Subcutaneous adipose tissue (tissue), 4 donors: ENCODE results near the gene CDH24. TPM values are rescaled to one million over a fixed set of nuclear protein-coding genes. Genes with fewer than 3 reads are reported as not detected.

ENCODE experiments used
- total RNA-seq, 4 donors: library from RNA; depleted of rRNA; stranded (reverse); fragments of >200 nt; gene quantifications; one replicate each; pipeline ENCODE4 v1.1.0, GENCODE V29; 2016
- TF ChIP-seq, protein P1 (sequence below): fragments of 450-650 bp; IDR thresholded peaks from one replicate; pipeline ENCODE4 v1.5.1; 2016; ENCODE audit warnings: low read depth, mild to moderate bottlenecking, control low read depth, antibody characterized with exemption, moderate library complexity

The CDH24 gene
- total RNA-seq, 4 donors from 2014 or later = 1.5 to 4.1 (median 1.8) TPM

DNA sequence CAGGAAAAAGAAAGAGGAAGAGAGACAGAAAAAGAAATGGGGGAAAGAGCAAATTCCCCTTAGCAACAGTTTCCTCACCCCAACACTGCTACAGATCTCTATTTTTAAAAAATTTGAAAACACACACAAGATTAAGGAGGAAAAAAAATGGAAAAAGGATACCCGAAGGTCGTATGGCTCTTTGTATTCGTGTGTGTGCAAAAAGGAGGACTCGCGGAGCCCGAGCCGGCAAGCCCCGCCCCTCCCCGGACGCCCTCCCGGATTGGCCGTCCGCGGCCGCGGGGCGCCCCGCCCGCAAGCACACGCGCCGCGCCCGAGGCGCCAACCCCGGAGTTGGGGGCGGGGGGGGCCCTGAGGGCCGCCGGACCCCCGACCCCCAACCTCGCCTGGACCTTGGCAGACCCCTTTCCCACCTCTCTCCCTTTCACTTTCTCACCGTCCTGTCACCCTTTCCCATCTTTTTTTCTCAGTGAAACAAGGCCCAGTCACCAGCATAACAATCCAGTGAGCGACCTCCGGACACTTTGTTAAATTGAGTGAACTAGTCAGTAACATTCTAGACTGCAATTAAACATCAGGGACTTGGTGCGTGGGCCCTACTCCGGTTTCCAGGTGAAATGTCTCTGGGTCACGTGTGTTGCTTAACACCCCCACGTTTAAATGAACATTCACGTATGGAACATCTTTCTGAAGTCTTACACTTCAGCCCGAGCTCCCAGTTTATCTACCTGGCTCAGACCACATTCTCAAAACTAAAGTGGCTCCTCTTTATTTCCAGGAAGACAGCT is 47.2 kb downstream of the CDH24 start, which contains the start of gene C14orf93:
Gene C14orf93, minus strand, starts transcription at position 205 of the 788 bp plus-strand sequence. CDS start 11,120 bp downstream, outside the sequence.
- TF ChIP-seq, protein P1, sequence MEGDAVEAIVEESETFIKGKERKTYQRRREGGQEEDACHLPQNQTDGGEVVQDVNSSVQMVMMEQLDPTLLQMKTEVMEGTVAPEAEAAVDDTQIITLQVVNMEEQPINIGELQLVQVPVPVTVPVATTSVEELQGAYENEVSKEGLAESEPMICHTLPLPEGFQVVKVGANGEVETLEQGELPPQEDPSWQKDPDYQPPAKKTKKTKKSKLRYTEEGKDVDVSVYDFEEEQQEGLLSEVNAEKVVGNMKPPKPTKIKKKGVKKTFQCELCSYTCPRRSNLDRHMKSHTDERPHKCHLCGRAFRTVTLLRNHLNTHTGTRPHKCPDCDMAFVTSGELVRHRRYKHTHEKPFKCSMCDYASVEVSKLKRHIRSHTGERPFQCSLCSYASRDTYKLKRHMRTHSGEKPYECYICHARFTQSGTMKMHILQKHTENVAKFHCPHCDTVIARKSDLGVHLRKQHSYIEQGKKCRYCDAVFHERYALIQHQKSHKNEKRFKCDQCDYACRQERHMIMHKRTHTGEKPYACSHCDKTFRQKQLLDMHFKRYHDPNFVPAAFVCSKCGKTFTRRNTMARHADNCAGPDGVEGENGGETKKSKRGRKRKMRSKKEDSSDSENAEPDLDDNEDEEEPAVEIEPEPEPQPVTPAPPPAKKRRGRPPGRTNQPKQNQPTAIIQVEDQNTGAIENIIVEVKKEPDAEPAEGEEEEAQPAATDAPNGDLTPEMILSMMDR = no peak

DNA sequence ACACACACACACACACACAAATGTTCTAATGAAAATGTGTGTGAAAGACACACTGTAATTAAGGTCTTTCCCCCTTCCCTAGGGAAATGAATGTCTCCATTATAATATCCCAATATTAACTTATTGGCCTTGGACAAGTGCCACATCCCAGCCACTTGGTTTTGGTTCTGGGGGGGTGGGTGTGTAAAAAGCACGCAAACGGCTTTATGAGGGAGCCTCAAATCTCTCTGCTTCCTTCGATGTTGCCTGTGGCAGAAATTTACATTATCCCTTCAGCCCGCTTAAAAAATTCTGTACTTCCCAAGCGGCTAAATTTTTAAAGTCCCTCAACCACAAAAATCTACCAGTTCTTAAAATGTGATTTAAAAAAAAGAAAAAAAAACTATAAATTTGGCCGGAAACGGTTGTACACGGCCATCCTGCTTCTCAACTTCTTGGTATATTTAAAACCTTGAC is 47.8 kb downstream of the CDH24 start:
- TF ChIP-seq, protein P1 = no peak

DNA sequence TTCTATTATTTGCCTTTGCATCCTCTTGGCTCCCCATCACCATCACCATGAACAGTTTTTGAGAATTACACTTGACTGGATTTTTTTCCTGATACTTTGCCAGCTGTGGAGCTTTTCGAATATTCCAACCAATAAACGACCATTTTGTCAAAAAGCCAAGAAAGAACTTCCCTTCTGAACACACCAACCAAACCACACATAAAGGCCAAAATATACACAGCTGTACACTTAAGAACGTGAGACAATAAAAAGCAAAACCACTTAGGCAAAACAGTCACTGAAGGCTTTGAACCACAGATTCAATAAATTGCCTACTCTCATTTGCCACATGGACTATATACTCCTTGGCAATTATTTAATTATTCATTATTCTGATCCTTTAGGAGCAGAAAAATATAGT is 48.5 kb downstream of the CDH24 start:
- TF ChIP-seq, protein P1 = no peak

DNA sequence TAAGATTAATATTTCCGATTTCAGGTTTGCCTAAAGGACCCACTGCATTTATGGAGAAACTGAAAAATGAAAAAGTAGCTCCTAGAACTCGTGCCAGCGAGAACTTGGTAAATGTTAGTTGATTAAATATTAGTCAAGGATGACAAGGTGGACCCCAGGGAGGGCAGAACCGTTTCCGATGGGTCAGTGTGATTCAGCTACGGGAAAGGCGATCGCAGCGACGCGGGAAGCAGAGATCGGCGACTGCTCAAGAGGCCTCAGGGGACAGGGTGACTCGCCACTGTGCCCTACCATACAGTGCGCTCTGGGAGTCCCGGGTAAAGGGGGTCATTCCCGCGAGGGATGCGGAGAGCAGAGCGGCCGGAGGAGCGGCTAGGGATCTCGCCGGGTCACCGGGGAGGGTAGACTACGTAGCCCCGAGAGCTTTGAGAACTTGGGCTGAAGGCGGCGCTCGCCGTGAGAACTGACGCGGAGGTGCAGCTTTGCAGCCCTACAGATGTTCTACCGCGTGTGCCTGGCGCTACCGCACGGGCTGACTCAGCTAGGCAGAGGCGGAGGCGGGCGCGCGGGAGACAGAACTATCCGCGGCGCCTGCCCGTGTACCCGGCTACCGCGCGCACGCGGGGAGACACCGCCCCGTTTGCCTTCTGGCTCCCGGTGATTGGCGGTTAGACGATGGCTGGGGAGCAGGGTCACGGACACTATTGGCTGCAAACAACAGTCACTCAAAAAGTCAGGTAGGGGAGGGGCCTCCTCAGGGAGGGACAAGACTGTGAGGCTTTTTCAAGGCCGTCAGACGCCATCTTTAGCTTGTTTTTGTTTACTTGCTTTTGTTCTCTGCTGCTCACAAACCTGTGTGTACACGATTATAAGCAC is 50.5 kb downstream of the CDH24 start:
- TF ChIP-seq, protein P1 = no peak

DNA sequence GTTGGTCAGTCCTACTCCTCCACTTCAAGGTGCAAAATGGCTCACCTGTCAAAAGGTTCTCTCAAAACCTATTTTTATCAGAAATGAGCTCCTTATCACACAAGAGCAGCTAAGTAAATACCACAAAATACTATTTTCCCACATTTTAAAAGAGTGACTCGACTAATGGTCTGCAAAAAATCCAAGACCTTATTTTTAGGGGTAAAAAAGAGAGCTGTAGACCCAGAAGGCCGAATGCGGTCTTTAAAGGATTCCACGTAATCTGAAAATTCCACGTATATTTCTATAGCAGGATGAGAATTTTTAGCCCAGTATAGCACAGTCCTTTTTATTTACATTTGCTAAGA is 51.2 kb downstream of the CDH24 start:
- TF ChIP-seq, protein P1 = no peak

DNA sequence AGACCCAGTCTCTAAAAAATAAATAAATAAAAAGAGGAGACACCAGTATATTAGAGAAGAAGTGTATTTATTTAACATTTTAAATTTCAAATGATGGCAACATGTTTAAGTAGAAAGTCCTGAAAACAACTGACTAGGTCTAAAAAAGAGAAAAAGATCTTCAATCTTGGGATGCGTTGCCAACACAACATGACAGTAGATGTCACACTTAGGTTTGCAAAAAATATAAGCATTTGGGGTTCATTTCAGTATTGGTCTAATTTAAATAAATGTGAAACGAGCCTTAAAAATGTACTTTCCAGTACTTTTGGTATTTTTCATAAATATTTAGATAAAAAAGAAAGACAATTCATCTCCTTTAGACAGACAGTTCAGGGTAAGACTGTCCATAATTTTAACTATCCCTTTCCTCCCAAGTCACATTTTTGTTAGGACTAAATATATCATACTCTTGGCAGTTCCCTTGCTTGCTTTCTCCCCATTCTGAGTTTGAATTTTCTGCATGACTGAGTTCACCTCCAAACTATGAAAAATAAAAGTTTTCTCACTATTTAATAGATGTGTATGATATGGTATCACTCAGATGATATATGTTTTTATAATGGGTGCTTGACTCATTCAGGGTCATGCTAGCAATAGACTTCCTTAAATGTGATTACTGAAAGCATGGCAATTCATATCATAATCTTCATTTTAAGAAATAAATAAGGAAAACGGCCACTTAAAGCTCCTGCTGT is 51.7 kb downstream of the CDH24 start:
- TF ChIP-seq, protein P1 = no peak
